ENCODE data around the gene RNASE8.

DNA sequence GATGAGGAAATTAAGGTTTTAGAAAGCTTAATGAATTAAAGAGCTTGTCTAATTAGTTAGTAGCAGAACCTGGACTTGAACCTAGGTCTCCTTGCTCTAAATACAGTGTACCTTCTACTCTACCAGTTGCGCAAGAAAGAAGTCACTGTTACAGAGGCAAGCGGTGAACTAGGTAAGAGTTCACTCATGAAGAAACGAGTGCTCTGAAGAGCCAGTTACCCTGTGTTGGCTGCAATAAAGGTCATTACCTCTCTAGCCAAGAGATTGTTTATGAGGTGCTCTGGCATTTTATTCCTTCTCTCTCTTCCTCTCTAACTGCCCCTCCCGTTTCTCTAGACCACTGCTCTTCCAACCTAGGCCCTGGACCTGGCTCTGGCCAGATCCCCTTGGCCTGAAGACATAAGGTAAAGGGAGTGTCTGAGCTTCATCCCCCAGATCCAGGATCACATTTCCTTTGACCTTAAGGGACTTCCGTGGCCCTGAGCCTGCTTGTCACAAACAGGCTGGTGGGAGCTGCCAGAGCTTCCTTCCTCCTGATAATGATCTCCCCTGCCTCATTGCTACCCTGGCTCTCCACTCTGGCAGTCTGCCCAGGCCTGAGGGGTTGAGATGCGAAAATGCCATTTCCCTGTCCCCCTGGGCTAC is 13.5 kb upstream of the RNASE8 start:
- TF ChIP-seq, protein P1, sequence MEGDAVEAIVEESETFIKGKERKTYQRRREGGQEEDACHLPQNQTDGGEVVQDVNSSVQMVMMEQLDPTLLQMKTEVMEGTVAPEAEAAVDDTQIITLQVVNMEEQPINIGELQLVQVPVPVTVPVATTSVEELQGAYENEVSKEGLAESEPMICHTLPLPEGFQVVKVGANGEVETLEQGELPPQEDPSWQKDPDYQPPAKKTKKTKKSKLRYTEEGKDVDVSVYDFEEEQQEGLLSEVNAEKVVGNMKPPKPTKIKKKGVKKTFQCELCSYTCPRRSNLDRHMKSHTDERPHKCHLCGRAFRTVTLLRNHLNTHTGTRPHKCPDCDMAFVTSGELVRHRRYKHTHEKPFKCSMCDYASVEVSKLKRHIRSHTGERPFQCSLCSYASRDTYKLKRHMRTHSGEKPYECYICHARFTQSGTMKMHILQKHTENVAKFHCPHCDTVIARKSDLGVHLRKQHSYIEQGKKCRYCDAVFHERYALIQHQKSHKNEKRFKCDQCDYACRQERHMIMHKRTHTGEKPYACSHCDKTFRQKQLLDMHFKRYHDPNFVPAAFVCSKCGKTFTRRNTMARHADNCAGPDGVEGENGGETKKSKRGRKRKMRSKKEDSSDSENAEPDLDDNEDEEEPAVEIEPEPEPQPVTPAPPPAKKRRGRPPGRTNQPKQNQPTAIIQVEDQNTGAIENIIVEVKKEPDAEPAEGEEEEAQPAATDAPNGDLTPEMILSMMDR (conservative IDR thresholded peaks at IDR 0.05; ENCODE audit: low read length), result no peak
- TF ChIP-seq EZH2phosphoT487 (IDR thresholded peaks at IDR 0.05; ENCODE audit: borderline replicate concordance, low read depth, low read length), result no peak

All from OCI-LY7 (cell line).